Left kidney (tissue), 8 donors: ENCODE measurements around the gene UNC5A. TPM values are rescaled to one million over a fixed set of nuclear protein-coding genes. Genes with fewer than 3 reads are reported as not detected.

Experiments used
- DNase-seq: peaks from one replicate; pipeline ENCODE4 v3.0.0-alpha.2; 2013
- long read RNA-seq, 8 donors: transcript quantifications; one replicate each; lab custom pipeline, GENCODE V29; 2026
- polyA plus RNA-seq: library from polyadenylated mRNA; unstranded; fragments of 120-200 nt; gene quantifications from one replicate; pipeline ENCODE4 v1.2.1, GENCODE V29; 2013; ENCODE audit not compliant: insufficient read length

The UNC5A gene
- 0.17 TPM for polyA plus RNA-seq
- long read RNA-seq, donor 1: 0 reads
- long read RNA-seq, donor 2: 0 reads
- long read RNA-seq, donor 3: 0 reads
- long read RNA-seq, donor 4: 0 reads
- long read RNA-seq, donor 5: 0 reads
- long read RNA-seq, donor 6: 0 reads
- long read RNA-seq, donor 7: 0 reads
- long read RNA-seq, donor 8: 0 reads

DNA sequence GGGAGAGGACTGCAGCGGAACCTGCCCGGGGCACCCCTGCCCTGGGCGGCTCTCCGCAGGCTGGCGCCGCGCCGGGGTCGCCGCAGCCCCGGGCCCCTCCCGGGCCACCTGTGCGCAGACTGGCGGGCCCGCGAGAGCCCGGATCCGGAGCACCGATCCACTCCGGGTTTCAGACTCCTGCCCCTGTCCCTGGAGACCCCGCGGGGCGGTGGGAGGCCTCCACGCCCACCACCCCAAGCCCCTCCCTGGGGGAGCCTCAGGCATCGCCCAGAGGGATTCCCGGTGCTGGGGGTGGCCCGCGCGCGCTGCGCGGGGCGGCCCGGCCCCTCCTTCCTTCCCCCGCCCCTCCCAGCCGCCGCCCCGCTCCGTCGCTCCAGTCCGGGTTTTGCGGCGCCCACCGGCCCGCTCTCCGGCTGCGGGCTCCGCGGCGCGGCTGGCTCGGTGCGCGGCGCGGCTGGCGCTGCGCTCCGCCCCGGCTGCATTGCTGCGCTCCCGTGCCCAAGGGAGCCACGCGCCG, at the start of gene UNC5A:
TSS of gene UNC5A (plus strand) at position 479 of the 517 bp plus-strand sequence. CDS start 192 bp downstream, outside the sequence.
- DNase-seq: peak; percentile 64

DNA sequence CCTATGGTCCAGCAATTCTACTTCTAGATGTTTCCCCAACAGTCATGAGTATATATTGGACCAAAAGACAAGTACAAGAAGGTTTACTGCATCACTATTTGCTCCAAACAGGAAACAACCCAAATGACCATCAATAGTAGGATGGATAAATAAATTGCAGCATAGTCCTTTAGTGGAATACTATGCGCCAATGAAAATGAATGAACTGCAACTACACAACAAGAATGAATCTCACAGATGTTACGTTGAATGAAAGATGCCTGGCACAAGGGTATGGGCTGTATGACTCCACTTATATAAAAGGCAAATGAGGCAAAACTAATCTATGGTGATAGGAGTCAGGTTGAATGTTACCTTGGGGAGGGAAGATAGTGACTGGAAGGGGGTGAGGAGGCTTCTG, 48.6 kb upstream of the UNC5A start:
- no peak for DNase-seq

DNA sequence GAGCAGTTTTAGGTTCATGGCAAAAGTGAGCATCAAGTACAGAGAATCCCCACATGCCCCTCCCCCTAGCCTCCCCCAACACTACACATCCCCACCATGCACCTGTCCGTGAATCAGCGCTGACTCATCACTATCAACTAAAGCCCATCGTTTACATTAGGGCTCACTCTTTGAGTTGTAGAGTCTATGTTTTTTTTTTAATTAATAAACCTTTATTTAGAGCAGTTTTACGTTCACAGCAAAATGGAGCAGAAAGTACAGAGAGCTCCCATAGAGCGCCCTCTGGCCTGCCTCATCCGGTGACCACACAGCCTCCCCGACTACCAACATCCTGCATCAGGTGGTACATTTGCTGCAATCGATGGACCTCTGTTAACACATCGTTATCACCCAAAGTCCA, 47.9 kb upstream of the UNC5A start:
- DNase-seq: no peak

GRCh38 chr5:176765687-176766086, 44.7 kb upstream of the UNC5A start:
- no peak for DNase-seq

GRCh38 chr5:176768174-176768970, 42.0 kb upstream of the UNC5A start:
- DNase-seq: no peak

GRCh38 chr5:176769911-176770310, 40.4 kb upstream of the UNC5A start:
- no peak for DNase-seq

DNA sequence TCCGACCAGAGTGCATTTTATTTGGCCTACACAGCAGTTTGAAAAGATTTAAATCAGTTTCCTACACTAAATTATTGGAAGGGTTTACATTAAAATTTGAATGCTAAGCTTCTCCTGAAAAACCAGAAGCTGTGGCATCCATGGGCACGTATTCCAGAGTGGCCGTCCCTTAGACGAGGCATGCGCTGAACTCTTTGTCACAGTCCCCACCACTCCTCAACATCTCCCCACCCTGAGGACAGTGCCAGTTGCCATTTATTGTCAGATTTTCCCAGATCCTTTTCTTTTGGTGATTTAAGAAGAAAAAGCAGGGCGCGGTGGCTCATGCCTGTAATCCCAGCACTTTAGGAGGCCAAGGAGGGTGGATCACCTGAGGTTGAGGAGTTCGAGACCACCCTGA, 39.9 kb upstream of the UNC5A start:
- no peak for DNase-seq

DNA sequence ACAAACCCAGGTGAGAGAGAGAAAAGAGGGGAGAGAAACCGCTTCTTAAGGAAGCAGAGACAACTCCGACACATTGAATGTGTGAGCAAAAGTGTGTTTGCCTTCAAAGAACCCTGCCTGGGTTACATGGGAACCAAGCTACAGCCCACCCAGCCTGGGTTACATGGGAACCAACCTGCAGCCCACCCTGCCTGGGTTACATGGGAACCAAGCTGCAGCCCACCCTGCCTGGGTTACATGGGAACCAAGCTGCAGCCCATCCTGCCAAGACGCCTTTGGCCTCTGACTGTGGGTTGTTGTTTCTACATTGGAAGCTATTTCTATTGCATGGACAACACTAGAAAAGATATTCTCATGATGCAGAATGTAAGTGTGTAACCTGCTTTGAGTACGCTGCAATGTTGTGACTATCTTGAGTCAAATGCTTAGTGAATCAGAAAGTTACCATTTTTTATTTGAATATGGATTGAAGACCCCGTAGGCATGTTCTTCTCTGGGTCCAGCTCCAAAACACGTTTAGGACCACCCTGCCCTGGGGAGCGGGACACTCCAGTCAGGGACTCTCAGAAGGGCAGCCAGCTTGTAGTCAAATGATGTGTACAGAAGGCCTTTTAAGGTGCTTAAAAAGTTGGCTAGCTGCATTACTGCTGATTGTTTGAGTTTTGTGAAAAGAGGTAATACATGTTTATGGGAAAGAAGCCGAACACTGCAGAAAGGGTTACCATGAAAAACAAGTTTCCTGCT, 39.1 kb upstream of the UNC5A start:
- no peak for DNase-seq

DNA sequence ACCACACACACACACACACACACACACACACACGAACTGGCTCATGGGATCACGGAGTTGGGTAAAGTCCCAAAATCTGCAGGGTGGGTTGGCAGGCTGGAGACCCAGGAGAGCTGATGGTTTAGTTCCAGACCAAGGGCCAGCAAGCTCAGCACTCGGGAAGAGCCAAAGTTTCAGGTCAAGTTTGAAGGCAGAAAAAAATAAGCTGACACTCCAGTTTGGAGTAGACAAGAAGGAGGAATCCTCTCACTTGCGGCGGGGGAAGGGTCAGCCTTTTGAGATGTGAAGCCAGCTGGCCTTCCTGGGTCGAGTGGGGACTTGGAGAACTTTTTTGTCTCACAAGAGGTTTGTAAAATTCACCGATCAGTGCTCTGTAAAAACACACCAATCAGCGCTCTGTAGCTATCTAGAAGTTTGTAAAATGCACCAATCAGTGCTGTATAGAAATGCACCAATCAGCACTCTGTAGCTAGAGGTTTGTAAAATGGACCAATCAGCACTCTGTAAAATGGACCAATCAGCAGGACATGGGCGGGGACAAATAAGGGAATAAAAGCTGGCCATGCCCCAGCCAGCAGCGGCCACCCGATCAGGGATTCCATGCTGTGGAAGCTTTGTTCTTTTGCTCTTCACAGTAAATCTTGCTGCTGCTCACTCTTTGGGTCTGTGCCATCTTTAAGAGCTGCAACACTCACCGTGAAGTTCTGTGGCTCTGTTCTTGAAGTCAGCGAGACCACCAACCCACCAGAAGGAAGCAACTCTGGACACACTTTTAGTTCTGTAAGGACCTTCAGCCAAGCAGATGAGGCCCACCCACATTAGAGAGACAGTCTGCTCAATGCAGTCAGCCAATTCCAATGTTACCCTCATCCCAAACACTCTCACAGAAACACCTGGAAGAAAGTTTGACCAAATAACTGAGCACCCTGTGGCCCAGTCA, 37.8 kb upstream of the UNC5A start:
- DNase-seq: no peak

DNA sequence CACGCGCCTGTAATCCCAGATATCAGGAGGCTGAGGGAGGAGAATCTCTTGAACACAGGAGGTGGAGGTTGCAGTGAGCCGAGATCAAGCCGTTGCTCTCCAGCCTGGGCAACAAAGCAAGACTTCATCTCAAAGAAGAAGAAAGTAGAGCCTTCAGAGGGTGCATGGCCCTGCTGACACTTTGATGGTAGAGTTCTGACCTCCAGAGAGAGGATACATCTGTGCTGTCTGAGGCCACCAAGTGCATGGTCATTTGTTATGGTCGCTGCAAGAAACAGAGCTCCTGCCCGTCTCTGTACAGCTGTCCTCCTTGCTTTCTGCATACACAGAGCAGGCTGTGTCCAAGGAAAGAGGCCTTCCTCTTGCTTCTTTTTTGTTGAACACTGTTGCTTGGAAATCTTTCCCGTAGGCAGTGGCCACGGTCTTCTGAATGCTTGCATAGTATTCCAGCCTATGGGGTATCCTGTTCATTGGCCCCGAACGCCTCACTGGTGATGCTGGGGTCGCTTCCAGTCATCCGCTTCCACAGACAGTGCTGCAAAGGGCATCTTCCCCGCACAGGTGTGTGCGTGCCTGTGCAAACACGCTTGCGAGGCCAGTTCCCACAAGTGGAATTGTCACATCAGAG, 36.8 kb upstream of the UNC5A start:
- no peak for DNase-seq

- DNase-seq: no peak
Observed at GRCh38 chr5:176774216-176775171, 35.9 kb upstream of the UNC5A start.

DNA sequence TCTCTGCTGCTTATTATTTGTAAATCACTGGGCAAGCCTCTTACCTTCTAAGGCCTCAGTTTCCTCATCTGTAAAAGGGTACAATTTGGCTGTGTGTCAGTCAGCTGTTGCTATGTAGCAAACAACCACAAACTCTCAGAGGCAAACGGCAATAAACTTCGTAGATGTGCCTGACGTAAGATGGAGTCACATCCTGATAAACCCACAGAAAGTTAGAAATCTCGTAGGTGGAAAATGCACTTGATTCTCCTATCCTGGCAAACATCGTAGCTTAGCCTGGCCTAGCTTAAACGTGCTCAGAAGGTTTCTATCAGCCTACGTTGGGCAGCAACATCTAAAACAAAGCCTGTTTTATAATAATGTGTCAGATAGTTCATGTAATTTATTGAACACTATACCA, 35.0 kb upstream of the UNC5A start:
- no peak for DNase-seq

DNA sequence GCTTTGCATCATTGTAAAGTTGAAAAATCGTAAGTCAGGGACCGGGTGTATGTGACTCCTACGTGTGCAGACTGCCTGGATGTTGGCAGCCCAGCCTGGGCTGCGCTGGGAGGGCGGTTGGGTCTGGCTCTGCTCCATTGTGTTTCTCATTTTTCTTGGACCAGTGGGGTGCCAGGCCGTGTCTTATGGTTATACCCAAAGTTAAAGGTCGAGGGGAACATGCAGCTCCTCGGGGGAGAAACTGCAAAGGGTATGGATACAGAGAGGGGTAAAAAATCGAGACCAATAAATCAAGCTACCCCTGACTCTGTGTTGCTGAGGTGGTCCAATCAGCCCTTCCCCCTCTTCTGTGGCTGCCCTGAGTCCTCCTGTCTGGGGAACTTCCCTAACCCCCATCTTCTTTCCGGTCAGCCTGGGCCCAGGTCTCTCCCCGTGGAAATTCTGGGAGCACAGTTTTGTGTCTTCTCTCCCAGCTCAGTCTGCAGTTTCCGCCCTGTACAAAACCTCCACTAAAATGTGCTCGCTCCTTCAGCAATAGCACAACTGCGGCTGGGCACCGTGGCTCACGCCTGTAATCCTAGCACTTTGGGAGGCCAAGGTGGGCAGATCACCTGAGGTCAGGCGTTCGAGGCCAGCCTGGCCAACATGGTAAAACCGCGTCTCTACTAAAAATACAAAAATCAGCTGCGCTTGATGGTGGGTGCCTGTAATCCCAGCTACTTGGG, 34.1 kb upstream of the UNC5A start:
- no peak for DNase-seq

DNA sequence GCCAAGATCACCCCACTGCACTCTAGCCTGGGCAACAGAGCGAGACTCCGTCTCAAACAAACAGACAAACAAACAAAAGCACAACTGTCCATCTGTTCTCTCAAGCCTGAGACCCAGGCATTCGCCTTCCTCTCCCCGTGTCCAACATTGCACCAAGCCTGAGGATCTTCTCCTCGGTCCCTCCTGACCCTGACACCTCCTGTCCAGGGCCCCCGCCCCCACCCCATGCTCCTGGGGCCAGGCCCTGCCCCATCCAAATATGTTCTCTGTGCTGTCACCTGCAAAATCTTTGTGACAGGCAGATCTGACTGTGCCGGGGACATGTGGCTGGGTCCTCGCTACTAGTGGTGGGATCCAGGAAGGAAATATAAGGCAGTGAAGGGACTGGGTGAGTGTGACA, 33.4 kb upstream of the UNC5A start:
- DNase-seq: no peak

- DNase-seq: no peak
Observed at GRCh38 chr5:176778921-176779465, 31.4 kb upstream of the UNC5A start.

GRCh38 chr5:176779537-176779936, 30.8 kb upstream of the UNC5A start:
- no peak for DNase-seq

GRCh38 chr5:176780176-176781053, 29.9 kb upstream of the UNC5A start:
- DNase-seq: no peak

DNA sequence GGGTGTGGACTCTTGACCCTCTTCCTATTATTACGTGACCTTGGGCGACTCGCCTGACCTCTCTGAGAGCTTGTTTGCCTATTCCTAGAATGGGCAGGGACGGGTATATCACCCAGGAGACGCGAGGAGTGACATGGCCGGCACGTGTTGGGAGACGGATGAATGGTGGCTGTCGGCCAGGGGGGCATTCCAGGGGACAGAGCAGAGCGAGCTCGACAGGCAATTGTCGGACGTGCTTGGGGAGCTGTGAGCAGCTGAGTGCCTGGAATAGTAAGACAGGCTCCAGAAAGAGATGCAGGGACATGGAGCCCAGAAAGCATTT, 29.3 kb upstream of the UNC5A start:
- DNase-seq: no peak
